DMS53 (cell line): ENCODE measurements around the gene STAB2.
"Not testable (repeated sequence)": the region's sequence is repeated elsewhere in the genome, so short reads cannot be mapped to it uniquely, and the experiment has no call there.

Experiments used
- DNase-seq: peaks from one replicate; lab custom pipeline; 2025; lab: John Stamatoyannopoulos, UW

The STAB2 gene

DNA sequence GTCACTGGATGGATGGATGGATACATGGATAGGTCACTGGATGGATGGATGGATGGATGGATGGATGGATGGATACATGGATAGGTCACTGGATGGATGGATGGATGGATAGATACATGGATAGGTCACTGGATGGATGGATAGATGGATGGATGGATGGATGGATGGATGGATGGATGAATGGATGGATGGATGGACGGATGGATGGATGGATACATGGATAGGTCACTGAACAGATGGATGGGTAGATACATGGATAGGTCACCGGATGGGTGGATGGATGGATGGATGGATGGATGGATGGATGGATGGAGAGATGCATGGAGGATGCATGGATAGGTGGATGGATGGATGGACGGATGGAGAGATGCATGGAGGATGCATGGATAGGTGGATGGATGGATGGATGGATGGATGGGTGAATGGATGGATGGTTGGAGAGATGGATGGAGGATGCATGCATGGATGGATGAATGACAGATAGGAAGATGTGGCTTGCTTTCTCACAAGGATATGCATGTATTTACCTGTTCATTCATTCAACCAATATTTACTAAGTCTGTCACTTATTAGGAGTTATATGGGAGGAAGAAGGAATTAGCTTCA is 66.6 kb downstream of the STAB2 start:
- not testable (repeated sequence) for DNase-seq

DNA sequence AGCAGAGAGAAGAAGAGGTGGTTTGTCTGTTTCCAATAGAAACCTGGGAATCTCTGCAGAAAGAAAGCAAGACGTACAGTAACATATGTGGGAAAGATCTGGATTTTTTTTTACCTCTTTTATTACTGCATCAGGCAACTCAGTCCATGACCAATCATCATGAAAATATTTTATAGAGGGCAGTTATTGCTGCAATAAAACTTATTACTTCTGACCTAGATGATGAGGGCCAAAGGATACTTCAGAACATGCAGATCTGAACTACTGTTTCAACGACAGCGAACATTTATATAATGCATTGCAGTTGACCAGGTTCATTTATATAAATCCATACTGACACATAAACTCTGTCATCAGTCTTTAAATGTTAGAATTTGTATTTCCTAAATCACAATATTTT is 67.7 kb downstream of the STAB2 start:
- DNase-seq, result no peak

DNA sequence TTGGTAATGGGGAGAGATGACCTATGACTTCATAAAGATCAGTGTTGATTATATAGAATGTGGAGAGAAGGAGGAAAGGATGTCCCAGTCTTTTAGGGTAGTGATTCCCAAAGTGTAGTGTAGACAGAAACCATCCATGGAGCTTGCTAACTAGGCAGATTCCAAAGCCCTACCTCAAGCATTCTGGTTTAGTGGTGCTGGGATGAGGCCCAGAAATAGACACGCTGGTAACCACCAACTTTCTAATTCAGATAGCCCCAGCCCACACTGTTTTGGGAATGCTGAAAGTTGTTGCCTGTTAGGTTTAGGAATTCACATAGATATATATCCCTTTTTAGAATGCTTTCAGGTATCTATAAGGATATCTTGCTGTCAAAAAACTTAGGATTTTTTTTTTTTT is 69.2 kb downstream of the STAB2 start:
- DNase-seq, result no peak

DNA sequence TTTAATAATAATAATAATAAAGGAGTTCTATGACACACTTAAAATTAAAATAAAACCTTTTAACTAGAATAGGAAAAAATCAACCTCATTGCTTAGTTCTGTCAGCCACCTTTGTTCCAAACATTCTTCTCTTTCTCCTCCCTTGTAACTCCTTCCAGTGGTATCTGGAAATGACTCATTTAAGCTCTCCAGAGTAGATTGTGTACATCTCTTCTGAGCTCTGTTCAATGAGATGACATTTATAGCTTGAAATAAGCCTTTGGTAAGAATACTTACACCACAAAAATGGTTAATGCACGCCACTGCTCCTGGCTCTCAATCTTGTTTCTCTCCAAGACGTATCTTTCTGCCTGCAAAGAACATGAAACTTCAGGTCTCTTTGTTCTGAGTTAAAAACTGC is 70.3 kb downstream of the STAB2 start:
- peak; percentile 41 for DNase-seq

DNA sequence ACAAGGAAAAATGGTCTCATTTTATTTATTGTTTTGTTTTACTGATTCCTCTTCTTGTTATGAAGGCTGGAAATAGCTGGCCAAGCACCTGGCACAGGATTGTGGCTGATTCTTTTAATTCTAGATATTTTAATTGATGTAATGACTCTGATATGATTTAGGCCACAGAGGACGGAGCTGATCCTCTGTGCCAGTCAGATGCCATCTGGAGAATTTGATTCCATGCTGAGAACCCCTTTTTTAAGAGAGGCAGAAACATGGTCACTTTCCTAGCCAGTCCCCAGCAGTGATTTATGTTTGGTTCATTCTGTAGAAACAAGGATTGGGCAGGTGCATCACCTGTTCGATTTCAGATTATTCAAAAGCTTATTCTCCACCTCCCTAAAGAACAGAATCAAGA is 77.6 kb downstream of the STAB2 start:
- DNase-seq, result no peak

DNA sequence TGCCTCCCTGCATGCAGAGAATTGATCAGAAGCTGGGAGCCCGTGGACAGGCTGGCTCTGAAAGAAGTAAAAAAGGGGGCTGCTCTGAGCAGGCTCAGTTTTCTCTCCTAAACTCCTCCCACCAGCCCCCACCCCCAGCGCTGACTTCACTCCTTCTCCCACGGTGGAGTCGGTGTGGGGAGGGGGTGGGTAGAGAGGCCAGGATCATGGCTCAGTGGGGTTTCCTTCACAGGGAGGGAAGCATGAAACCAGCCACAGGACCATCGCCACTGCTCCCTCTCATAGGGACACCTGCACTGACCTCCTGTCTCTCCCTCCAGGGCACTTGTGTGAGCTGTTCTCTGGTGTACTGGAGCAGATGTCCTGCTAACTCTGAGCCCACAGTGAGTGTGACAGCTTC is 78.9 kb downstream of the STAB2 start:
- DNase-seq, result peak; percentile 45

DNA sequence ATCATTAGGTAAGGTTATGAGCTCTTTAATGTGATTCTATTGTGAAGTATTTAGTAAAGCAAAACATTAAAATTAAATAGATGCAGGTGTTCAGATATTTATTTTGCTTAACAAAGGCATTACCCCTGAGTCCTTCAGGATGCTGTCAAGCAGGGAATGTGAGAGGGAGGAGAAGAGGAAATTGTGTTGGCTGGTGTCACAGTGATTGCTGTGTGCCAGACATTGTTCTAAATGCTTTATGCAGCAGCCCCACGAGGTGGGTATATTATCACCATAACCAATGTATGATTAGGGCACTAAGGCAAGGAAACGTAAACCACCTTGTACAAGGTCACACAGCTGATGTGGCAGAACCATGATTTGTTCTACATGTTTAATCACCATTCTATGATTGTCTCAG is 80.1 kb downstream of the STAB2 start:
- DNase-seq, result peak; percentile 53

DNA sequence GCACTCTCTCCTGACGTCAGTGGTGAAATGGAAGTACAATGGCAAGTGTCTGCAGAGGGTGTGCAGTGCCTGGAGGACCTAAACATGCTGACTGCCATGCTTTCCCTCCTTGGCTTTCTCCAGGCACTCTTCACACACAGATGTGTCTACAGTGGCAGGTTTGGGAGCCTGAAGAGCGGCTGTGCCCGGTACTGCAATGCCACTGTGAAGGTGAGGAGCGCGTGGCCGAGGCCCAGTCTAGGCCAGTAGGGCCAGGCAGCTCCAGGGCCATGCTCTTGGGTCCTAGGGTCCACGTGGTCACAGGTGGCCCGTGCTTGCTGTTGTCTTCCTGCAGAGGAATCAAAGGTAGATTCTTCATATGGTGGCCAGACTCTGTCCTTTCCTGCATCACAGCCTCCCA is 81.4 kb downstream of the STAB2 start:
- no peak for DNase-seq

DNA sequence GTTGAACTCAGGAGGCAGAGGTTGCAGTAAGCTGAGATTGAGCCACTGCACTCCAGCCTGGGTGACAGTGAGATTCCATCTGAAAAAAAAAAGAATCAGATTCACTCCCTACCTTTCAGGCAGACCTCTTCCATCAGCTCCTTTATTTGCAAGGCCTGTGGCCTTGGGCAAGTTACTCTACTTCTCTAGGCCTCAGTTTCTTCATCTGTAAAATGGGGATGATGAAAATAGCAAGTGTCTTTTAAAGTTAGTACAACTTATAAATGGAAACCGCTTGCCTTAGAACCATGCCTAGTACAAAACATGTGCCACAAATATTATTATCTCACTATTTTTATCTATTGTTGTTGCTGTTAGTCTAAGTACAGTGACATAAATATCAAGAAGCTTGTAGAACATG is 84.3 kb downstream of the STAB2 start:
- no peak for DNase-seq

DNA sequence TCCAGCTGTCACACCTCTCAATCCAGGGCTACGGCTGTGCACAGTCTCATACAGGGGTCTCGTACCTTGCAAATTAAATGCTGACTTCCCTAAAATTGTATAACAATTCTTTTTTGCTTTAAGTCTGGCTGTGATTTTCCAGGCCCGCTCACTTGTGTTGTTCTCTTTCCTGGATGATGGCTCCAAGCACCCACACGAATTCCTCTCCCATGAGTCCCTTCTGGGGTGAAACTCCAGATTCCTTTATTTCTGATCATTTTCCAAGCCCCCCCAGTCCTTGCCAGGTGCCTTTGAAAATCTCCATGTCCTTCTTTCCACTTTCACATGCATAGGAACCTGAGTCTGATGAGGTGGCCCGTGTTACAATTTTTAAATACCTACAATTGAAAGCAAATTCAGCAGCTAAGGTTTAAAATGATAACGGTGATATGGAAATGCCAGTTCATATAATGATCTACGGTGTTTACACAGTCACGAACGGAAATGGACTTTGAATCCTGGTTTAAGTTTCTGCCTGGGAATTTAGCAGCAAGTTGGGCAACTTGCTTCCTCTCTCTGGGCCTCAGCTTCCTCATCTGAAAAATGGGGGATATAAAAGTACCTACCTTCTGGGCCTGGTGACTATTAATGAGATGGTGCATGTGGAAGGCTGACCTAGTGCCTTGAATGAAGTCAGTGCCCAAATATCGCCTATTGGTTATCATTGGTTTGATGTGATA is 85.5 kb downstream of the STAB2 start:
- DNase-seq, result peak; percentile 63

DNA sequence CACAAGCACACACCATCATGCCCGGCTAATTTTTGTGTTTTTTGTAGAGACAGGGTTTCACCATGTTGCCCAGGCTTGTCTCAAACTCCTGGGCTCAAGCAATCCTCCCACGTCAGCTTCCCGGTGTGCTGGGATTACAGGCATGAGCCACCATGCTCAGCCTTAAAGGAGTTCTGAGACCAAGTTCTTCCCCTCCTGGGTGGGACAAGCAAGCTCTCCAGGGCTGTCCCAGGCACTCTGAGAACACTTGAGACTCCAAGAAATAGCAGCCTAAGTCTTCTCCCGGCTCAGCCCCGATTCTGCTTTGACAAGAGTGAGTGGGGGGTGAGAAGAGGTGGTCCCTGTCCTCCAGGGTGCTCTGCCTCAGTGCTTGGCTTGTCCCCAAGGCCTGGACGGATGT is 86.4 kb downstream of the STAB2 start:
- no peak for DNase-seq

DNA sequence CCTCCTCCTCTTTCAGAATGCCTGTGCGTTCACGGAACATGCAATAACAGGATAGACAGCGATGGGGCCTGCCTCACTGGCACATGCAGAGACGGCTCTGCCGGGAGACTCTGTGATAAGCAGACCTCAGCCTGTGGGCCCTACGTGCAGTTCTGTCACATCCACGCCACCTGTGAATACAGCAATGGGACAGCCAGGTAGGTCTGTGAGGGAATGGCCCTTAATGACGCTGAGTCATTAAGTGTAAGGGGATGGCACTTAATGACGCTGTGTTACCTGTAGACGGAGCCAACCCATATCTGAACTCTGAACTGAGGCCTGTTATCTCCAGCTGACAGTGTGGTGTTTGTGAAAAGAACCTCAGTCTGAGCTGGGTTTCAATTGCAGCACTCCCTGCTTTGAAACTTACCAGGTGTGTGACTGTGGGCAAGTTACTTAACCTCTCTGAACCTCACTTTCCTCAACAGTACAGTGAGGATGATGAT is 86.9 kb downstream of the STAB2 start:
- peak; percentile 28 for DNase-seq

DNA sequence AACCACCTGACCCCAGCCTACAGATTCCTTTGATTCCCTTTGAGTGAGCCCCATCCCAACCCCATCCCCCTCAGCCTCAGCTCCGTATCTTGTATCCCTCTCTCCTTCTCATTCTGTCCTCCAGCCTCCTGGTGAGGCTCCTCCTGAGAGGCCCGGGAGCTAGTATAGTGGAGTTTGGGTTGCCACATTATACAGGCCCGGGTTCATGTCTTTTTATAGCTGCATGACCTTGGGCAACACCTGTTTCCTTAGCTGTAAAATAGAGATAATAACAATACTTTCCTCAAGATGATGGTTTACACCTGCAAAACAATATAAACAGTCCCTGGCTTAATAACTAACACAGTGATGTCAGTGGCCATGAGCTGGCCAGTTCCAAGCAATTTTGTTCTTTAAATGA is 89.8 kb downstream of the STAB2 start:
- DNase-seq, result peak; percentile 80

DNA sequence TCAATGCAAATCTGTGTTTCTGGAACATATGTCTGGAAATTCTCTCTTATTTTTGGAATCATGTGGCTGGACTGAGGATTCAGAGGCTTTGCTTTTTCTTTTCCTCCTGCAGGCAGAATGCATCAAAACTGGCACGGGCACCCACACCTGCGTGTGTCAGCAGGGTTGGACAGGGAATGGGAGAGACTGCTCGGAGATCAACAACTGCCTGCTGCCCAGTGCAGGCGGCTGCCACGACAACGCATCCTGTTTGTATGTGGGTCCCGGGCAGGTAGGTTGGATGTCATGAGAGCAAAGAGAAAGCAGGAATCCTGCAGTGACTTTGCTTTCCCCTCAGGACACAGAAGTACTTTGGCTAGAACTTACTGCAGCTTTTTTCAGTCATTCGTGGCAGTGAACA is 90.3 kb downstream of the STAB2 start:
- DNase-seq, result peak; percentile 98

DNA sequence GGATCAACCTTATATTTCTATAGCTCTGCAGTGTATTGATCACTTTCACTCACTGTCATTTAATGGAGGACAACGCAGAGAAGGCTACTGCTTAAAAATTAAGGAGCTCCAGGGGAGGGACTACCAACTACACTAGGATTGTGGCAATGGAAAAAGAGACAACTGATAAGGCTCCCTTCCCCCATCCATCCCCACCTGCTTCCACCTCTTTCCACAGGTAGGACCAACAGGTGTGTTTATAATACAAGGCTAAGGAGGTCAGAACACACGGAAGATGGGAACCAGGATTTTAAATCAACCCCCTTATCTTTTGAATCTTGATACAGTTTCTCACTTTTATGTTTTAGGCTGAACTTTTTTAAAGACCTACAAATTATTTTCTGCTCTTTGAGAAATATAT is 90.8 kb downstream of the STAB2 start:
- DNase-seq, result peak; percentile 86

DNA sequence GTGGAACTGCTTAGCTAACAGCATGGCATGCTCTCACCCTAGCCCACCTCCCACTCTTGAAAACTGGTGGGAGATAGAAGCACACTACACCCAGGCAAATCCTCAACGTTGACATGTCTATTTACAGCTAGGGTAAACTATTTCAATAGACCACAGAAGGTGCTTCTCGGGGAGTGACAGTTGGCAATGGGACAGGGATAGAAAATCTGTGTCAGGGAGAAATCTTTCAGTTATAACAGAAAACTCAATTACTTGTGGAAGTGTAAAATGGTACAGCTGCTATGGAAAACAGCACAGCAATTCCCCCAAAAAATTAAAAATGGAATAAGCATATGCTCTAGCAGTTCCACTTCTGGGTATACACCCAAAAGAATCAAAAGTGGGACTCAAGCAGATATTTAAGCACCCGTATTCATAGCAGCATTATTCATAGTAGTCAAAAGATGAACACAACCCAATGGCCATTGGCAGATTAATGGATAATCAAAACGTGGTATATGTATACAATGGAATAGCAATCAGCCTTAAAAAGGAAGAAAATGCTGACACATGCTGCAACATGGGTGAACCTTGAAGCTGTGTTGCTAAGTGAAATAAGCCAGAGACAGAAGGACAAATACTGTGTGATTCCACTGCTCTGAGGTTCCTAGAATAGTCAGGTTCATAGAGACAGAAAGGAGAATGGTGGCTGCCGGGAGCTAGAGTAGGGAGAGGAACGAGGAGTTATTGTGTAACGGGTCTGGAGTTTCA is 92.5 kb downstream of the STAB2 start:
- peak; percentile 15 for DNase-seq

DNA sequence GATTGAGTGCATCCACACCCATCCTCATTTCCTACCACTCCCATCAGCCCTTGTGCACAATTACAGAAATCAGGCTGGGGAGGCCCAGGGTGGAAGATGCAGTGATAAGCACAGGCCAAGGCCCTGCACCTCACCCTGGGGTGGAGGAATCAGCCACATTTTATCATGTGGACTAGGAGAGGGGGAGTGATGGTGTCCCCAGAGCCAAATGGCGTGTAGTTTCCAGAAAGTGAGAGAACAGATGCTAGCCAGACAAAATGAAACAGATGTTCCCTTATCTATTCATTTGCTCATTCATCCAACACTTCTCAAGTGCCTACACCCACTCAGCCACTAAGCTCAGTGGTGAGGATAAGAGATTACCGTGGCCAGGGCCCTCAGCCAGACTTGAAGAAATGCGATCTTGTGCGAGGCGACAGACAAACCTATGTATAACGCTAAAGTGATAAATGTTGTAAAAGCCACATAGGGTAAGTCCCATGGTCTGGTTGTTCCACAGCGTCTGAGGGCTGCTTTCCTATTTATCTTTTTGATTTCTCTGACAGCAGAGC is 93.6 kb downstream of the STAB2 start:
- DNase-seq, result peak; percentile 76

DNA sequence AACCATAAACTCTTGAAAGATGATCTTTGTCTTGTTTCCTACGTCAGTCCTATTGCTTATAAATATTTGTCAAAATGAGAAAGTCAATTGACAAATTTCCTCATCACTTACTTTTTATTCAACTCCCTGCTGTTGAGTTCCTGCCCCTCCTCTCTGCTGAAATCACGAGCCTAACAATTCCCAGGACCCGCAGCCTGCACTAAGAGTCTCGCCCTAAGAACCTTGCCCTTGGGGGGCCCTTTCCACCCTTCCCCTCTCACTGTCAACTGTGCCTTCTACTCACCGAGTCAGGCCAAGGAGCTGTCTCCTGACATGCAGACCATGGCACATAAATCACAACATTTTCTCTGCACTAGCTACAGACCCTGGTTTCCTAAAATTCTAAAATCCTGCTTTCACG is 99.0 kb downstream of the STAB2 start:
- DNase-seq, result no peak

DNA sequence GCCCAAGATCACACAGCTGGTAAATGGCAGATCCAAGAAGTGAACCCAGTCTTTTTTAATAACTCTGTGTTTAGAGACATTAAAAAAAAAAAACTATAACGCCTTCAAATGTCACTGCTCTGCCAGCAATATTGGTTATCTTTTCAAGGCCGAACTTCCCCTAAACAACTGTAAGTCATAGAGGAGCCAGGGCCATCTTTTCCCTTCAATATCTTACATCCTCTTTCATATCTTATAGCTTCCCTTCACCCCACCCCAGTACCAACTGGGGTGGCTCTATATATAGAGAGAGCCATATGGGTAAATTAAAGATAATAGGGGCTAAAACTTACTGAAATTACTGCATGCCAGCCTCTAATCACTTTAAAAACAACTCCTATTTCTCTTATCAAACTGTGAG is 100.2 kb downstream of the STAB2 start:
- DNase-seq, result no peak

DNA sequence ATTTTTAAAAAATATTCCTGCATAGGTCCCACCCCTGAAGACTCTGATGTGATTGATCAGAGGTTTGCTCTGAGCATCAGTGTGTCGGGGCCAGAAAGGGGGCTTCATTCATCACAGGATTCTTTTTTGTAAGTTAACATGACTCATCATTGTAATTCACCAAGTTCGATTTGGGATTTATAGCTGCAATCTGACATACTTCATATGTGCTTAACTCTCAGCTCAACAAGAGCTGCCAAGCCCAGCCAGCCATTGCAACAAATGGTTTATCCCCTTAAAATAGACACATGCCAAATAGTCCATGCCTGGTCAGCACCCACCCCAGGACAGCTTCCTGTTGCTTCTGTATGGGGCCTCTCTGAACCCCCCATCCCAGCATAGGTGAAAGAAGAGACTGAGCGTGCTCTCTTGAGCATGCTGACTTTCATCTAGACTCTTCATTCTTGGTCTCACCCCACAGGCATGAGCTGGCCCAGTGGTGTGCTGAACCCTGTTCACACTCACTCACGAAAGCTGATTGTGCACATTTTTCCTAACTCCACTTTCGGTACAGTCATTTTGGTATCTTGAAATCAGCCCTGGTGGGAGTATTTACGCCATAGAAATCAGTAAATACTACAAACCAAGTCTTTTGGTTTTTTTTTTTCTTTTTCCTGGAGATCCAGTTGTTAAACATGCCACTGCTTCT is 101.4 kb downstream of the STAB2 start:
- no peak for DNase-seq

DNA sequence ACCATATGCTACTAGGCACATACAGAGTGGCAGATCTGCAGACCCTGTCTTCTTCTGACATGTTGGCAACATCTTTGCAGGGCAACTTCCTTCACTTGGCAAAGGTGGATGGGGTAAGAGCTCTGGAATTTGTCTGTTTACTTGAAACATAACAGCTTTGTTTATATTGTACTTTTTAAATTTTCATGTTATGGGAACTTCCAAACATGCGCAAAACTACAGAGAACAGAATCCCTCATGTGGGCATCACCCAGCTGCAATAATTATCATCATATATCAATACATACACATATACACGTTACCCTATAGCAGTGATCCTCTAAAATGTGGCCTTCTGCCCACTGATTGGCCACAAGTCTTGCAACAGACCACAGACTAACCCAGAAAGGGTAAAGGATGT is 103.4 kb downstream of the STAB2 start:
- no peak for DNase-seq

DNA sequence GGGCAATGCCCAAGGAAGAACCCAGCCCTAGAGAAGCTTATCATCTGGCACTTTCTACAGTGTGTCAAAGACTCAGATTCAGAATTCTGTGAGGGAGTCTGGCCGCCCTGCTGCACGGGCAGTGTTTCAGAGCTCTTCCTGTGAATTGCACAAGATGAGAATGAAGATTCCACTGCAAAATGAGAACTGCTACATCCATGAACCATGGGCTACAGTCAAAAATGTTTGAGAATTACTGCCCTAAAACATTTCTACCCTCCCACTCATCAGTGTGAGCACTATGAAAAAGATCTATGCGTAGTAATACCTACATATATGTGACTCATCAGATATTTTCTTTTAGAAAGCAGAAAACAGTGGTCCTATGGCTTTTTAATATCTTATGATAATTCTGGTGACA is 104.0 kb downstream of the STAB2 start:
- DNase-seq, result no peak
